Activated T-helper 1 cell treated with anti-CD3 and anti-CD28 coated beads, Interleukin-12 subunit alpha, Interleukin-12 subunit beta, Interleukin-2, Interleukin-4 antibody, amounts not matched to agents 30 ng/mL and 10 ng/mL and 1 ng/mL, durations not matched to agents 14 hours and 24 hours and 36 hours (primary cell): Measurements from ENCODE around the gene CES3. TPM values are rescaled to one million over a fixed set of nuclear protein-coding genes. Genes with fewer than 3 reads are reported as not detected.

Experiments used
- DNase-seq: peaks from one replicate; pipeline ENCODE4 v3.0.0; 2021; ENCODE audit warnings: low spot score
- H3K27ac Mint-ChIP-seq: one replicate; pipeline ENCODE4 v1.8.0; 2021; ENCODE audit warnings: mild to moderate bottlenecking, mixed read lengths
- H3K27me3 Mint-ChIP-seq: one replicate; pipeline ENCODE4 v1.8.0; 2022; ENCODE audit warnings: mild to moderate bottlenecking, moderate library complexity, mixed read lengths; ENCODE audit not compliant: insufficient read depth
- H3K36me3 Mint-ChIP-seq: one replicate; pipeline ENCODE4 v1.8.0; 2021; ENCODE audit warnings: low read depth, mixed read lengths
- H3K4me1 Mint-ChIP-seq: one replicate; pipeline ENCODE4 v1.8.0; 2021; ENCODE audit warnings: low read depth, mixed read lengths
- H3K4me3 Mint-ChIP-seq: one replicate; pipeline ENCODE4 v1.8.0; 2021; ENCODE audit warnings: mild to moderate bottlenecking, moderate library complexity, mixed read lengths
- H3K9me3 Mint-ChIP-seq: one replicate; pipeline ENCODE4 v1.8.0; 2021; ENCODE audit warnings: mixed read lengths
- intact Hi-C: fragments of 100-400 bp; cut with micrococcal nuclease; formaldehyde crosslinking; loops from one replicate; pipeline ENCODE4 v1.15.1; 2024
- total RNA-seq: library from RNA; stranded (reverse); gene quantifications from 2 replicates; pipeline ENCODE4 v1.2.3, GENCODE V29; 2022

Gene CES3
- 5.6 and 7.3 TPM in 2 replicates for total RNA-seq

GRCh38 chr16:66961065-66961744 lies at the start of gene CES3:
TSS of gene CES3 (plus strand) at chr16:66961266. CDS start at chr16:66961308, 42 bp downstream.
- intact Hi-C loops = no loop called here
- H3K27ac Mint-ChIP-seq = peak within 1 kb of the TSS; percentile 94
- no peaks in the 10 kb centered on the region for H3K9me3 Mint-ChIP-seq
- peak within 1 kb of the TSS; percentile 82 for H3K4me3 Mint-ChIP-seq
- H3K4me1 Mint-ChIP-seq = peaks cover 45% of the 10 kb centered on the region
- peak; percentile 60 for DNase-seq
- H3K27me3 Mint-ChIP-seq = peaks cover 4% of the 10 kb centered on the region
- H3K36me3 Mint-ChIP-seq = no peaks in the 10 kb centered on the region

DNA sequence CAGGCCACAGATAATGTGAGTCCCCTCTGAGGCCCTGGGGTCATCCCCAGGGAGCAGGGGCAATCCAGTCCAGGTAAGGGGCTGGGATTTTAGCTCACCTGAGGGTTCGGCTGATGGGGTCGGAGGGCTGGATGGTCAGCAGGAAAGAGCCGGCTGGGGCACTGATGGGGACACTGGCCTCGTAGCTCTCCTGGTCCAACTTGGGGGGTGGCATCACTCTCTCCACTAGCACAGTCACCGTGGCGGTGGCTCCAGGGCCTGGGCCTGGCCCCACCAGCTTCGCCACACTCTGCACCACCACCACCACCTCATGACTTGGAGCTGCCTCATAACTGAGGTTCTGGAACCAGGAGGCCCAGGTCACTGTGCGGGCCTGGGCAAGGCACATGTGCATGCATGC lies 49.3 kb upstream of the CES3 start:
- Mint-ChIP-seq H3K27ac (no peak overlapping the region), H3K9me3 (no peaks in the 10 kb centered on the region), H3K4me1 (no peaks in the 10 kb centered on the region), H3K36me3 (no peaks in the 10 kb centered on the region), H3K27me3 (peaks cover 6% of the 10 kb centered on the region), H3K4me3 (no peak overlapping the region)
- intact Hi-C loops = no loop called here
- no peak for DNase-seq

- Mint-ChIP-seq H3K9me3 (no peaks in the 10 kb centered on the region), H3K36me3 (no peaks in the 10 kb centered on the region), H3K4me1 (no peaks in the 10 kb centered on the region), H3K27me3 (peaks cover 6% of the 10 kb centered on the region), H3K4me3 (no peak overlapping the region), H3K27ac (no peak overlapping the region)
- DNase-seq = no peak
- intact Hi-C loops = no loop called here
Measured at GRCh38 chr16:66913081-66913480, 48.0 kb upstream of the CES3 start.

DNA sequence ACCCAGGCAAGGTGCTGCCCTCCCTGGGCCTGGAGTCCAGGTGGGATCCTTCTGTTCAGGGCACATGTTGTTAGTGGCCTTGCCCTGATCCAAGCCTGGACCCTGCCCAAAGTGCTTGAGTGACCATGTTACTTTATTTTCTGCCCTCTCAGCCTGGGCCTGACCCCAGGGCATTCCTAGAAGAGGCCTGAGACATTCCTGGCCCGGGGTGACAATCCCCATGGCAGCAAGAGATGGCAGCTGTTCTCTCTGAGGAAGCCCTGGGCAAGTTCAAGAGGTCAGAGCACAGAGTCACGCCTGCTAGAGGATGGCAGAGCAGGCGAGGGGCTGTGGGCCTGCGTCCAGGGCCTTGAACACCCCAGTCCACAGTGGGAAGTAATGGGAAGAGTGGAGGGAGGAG lies 47.4 kb upstream of the CES3 start:
- Mint-ChIP-seq H3K27me3 (peaks cover 6% of the 10 kb centered on the region), H3K9me3 (no peaks in the 10 kb centered on the region), H3K4me3 (no peak overlapping the region), H3K27ac (no peak overlapping the region), H3K4me1 (no peaks in the 10 kb centered on the region), H3K36me3 (no peaks in the 10 kb centered on the region)
- no peak for DNase-seq
- intact Hi-C loops = no loop called here

DNA sequence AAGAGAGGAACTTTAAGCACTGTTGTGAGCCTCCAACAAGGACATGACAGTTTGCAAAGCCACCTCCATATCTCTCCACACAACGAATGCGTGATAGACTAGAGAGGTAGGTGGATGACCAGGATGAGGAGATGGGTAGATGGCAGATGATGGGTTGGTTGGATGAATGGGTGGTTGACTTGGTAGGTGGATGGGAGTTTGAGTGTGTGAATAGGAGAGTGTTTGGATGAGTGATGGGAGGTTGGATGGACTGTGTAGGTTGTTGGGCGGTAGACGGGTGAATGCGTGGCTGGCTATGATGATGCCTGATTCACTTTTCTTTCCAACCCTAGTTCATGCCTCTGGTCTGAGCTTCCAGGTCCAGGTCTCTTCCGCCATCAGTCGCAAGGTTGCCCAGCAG lies 46.5 kb upstream of the CES3 start:
- Mint-ChIP-seq H3K27me3 (peaks cover 12% of the 10 kb centered on the region), H3K4me3 (no peak overlapping the region), H3K36me3 (no peaks in the 10 kb centered on the region), H3K9me3 (no peaks in the 10 kb centered on the region), H3K27ac (no peak overlapping the region), H3K4me1 (no peaks in the 10 kb centered on the region)
- intact Hi-C loops = no loop called here
- no peak for DNase-seq

- H3K27ac Mint-ChIP-seq = no peak overlapping the region
- H3K9me3 Mint-ChIP-seq = no peaks in the 10 kb centered on the region
- H3K4me3 Mint-ChIP-seq = no peak overlapping the region
- H3K36me3 Mint-ChIP-seq = no peaks in the 10 kb centered on the region
- no peak for DNase-seq
- no peaks in the 10 kb centered on the region for H3K4me1 Mint-ChIP-seq
- intact Hi-C loops = no loop called here
- H3K27me3 Mint-ChIP-seq = peaks cover 13% of the 10 kb centered on the region
Measured at GRCh38 chr16:66915041-66915440, 46.0 kb upstream of the CES3 start.

DNA sequence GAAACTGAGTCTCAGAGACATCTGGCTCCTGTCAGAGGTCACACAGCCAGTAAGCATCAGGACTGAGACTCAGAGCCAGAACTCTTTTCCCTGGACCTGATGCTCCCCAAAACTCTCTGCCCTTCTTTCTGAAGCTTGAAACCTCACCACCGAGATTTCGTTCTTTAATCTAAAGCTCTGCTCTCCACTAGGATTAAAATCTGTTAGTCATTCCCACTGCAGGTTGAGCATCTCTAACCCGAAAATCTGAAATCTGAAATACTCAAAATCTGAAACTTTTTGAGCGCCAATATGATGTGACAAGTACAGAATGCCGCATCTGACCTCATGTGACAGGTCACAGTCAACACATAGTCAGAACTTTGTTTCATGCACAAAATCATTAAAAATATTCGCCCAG lies 44.5 kb upstream of the CES3 start:
- Mint-ChIP-seq H3K4me1 (no peaks in the 10 kb centered on the region), H3K27me3 (peaks cover 19% of the 10 kb centered on the region), H3K36me3 (no peaks in the 10 kb centered on the region), H3K9me3 (no peaks in the 10 kb centered on the region), H3K4me3 (no peak overlapping the region), H3K27ac (no peak overlapping the region)
- no peak for DNase-seq
- intact Hi-C loops = no loop called here

DNA sequence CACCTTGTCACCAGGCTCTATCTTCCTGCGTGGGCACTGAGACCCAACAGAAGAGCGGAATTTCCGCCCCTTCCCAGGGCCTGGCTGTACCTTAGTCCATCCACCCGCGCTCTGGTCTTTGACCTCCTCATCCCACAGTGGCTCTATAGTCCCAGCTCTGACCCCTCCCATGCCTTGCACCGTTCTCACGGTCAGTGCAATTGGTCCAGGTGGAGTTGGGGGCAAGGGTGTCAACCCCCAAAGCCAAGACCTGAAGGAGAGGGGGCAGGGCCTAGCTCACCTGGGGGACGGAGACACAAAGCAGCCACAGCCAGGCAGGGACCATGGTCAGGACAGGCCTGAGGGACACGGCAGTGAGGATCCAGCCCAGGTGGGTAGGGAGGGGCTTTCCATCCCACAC lies 43.3 kb upstream of the CES3 start:
- no peaks in the 10 kb centered on the region for H3K9me3 Mint-ChIP-seq
- intact Hi-C loops = no loop called here
- H3K4me1 Mint-ChIP-seq = no peaks in the 10 kb centered on the region
- no peaks in the 10 kb centered on the region for H3K36me3 Mint-ChIP-seq
- DNase-seq = no peak
- peaks cover 19% of the 10 kb centered on the region for H3K27me3 Mint-ChIP-seq
- no peak overlapping the region for H3K27ac Mint-ChIP-seq
- no peak overlapping the region for H3K4me3 Mint-ChIP-seq

- intact Hi-C loops = no loop called here
- Mint-ChIP-seq H3K27ac (no peak overlapping the region), H3K4me1 (peaks cover 3% of the 10 kb centered on the region), H3K27me3 (peaks cover 20% of the 10 kb centered on the region), H3K4me3 (no peak overlapping the region), H3K36me3 (no peaks in the 10 kb centered on the region), H3K9me3 (no peaks in the 10 kb centered on the region)
- DNase-seq = no peak
Measured at GRCh38 chr16:66918355-66918754, 42.7 kb upstream of the CES3 start.

DNA sequence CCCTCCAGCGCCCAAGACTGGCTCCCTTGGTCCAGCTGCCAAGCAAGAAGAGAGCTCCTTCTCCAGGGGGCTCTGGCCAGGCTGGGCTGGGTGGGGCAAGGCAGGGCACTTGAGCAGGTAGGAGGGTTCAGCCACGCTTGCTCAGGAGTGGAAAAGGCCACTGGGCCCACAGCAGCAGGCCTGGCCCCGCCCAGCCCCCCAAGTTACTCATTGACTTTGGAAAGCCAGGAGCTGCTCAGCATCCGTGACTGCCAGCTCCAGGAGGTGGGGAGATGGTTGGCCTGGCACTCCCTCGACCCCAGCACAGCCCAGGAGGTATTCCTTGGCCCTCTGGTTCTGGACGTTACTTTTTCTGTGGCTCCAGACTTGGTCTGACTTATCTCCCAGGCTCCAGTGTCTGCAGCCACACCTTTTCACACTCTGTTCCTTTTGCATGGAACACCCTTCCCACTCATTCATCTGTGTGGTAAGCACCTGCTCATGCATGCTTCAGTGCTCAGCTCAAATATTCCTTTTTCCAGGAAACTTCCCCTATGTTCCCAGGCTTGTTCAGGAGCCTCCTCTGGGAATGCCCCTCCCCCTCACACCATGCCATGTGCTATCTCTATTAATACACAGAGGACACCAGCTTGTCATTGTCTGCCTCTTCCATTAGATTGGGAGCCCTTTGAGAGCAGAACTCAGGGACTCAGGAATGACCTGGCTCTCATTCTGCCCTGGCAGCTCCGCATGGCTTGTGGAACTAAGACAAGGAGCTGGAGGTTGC lies 42.1 kb upstream of the CES3 start, which contains the start of gene CDH16:
CDH16 (minus strand) TSS at position 83 of the 766 bp plus-strand sequence. CDS start 820 bp downstream, outside the sequence.
- Mint-ChIP-seq H3K4me3 (no peak within 1 kb of the TSS), H3K9me3 (no peaks in the 10 kb centered on the region), H3K27ac (no peak within 1 kb of the TSS), H3K27me3 (peaks cover 24% of the 10 kb centered on the region), H3K4me1 (peaks cover 10% of the 10 kb centered on the region), H3K36me3 (no peaks in the 10 kb centered on the region)
- intact Hi-C loops = no loop called here
- DNase-seq = no peak

DNA sequence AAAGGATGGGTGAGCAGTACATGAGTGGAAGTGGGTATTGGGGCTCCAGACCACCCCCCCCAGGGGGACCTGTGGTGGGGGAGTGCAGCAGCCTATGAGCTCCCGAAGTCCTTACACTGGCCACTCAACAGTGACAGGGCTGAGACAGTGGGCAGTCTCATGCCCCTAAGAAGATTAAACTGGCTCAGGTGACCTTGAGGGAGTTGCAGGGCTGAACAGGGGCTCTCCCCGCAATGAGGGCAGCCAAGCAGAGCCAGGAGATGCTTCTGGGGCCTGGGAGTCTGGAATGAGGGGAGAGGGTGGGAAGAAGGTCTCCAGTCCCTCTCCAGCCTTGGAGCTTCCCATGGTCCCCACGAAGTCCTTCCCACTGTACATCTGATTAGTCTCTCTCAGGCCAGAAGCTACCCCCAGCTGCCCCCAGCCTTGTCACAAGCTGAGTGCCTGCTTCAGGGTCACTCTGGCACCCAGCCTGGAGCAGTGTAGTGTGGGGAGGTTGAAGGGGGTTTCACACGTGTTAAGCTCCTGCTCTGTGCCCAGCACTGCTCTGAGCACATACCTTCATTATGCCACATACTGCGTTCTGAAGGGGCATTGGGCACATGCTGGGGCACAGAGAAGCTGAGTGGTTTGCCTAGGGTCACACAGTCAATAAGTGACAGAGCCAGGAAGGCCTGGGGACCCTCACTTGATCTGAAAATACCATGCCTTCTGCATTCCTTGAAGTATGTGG lies 41.3 kb upstream of the CES3 start:
- Mint-ChIP-seq H3K36me3 (no peaks in the 10 kb centered on the region), H3K4me1 (peaks cover 11% of the 10 kb centered on the region), H3K27me3 (peaks cover 27% of the 10 kb centered on the region), H3K9me3 (no peaks in the 10 kb centered on the region), H3K4me3 (no peak overlapping the region), H3K27ac (no peak overlapping the region)
- intact Hi-C loops = no loop called here
- no peak for DNase-seq

DNA sequence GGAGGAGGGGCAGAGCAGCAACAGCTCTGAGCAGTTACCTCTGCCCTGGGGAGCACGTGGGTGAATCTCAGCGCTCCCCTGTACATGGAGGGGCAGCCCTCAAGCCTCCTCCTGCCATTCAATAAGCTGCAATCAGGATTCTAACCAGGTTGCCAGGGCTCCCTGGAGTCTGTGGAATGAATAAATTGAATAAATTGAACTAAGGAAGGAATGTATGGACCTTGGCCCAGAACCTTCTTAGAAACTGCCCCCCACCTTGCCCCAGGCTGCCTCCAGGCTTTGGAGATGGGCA lies 40.8 kb upstream of the CES3 start:
- no peak for DNase-seq
- H3K4me3 Mint-ChIP-seq = no peak overlapping the region
- H3K27me3 Mint-ChIP-seq = peaks cover 28% of the 10 kb centered on the region
- no peaks in the 10 kb centered on the region for H3K9me3 Mint-ChIP-seq
- peaks cover 12% of the 10 kb centered on the region for H3K4me1 Mint-ChIP-seq
- no peak overlapping the region for H3K27ac Mint-ChIP-seq
- H3K36me3 Mint-ChIP-seq = no peaks in the 10 kb centered on the region
- intact Hi-C loops = no loop called here
